NOMO-1 (cell line): ENCODE measurements around the gene PHF21A.

ENCODE experiments used
- DNase-seq, 2 experiments: peaks; one replicate each; lab custom pipeline; 2025; ENCODE audit not compliant: unreplicated experiment in 2 of 2; lab: John Stamatoyannopoulos, UW

The PHF21A gene

DNA sequence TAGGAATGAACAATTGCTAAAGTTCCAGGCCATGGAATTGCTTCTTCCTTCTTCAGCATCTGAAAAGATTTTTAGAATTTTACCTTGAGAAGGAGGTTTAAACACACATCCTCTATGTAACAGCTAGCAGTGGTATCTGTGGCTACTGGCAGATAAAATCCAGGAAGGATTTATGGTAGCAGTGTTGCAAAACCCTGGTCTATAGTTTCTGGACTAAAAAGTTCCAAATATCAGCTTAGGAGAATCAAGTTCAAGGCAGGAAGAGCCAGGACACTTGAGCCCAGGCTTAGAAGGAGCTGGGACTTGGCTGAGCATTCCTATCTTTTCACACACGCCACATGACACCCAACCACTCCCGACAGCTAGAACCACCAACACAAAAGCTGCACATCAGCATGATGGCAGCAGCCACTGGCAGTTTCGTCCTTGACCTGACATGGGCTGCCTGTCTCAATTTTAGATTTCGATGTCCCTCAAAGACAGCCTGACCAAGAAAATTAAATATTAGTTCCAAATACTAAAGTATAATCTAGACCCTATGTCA is 184.7 kb downstream of the PHF21A start:
- DNase-seq: peak in 1 of 2 experiments; percentile 22

- DNase-seq: peak in 1 of 2 experiments; percentile 21
Measured at GRCh38 chr11:45935349-45936064, 185.7 kb downstream of the PHF21A start.

DNA sequence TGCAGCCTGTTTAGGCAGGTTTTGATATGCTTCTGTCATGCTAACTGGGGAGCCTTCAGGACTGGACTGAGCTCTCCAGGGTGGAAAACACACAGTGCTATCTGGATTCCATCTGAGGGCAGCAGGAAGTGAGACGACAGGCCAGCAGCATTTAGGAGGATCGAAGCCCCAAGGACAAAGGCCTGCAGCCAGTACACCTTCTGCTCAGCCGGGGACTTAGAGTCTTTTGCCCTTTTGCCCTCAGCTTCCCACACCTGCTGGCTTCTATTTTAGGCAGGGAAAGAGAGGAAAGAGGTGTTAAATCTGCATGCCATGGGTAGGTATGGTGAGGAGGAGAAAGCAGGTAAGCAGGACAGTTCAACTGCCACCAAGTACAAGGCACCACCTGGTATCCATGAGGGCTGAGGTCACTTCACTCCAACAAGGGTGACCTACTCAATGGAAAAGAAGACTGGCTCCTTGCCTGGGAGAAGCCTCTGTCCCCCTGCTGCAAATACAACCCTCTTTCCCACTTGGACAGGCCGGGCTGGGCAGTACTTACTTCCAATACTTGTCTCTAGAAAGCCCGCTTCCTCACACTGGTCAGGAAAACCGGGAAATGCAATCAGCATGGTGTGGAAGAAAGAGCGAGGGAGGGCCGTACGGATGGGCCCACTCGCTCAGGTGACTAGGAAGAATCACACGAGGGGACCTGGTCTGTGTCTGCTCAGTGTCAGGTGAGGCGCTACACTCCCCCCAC is 186.5 kb downstream of the PHF21A start:
- DNase-seq: no peak

- no peak for DNase-seq
Measured at GRCh38 chr11:45933846-45934579, 187.2 kb downstream of the PHF21A start.

- peak; percentile 93 to 97 for DNase-seq
Measured at GRCh38 chr11:45933131-45933831, 188.0 kb downstream of the PHF21A start.

DNA sequence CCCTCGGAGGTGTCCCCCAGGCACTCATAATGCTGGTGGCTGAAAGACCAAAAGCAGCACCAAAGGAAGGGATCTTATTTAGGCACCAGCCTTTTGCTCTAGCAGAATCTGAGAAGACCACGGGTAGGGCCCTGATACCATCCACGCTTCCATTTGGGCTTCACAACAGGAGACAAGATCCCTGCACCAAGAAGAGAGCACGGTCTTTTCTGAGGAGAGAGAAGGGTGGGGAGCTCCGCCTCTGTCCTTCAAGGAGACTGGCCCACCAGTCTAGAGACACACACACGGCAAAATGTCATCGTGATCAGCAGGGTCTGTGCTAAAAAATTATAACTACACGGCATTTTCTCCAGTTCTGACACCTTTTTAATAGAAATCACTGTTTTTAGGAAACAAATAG is 189.0 kb downstream of the PHF21A start:
- no peak for DNase-seq

DNA sequence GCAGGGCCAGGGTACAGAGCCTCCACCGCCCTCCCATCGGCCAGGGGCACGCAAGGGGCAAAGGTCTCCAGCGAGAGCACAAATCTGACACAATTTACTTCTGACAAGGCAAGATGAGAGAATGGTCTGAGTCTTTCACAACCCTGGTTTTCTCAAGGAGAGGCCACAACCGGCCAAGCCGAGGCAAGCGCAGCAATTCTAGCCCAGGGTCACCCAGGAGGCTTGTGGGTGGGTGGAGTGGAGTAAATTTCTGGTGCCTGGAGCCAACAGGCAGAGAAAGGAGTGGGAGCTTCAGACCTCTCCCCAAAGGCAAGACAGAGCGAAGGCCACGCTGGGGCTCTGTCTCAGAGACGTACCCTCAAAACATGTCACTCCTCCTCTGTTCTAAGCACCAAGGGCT is 189.5 kb downstream of the PHF21A start:
- DNase-seq: peak; percentile 18 to 25

DNA sequence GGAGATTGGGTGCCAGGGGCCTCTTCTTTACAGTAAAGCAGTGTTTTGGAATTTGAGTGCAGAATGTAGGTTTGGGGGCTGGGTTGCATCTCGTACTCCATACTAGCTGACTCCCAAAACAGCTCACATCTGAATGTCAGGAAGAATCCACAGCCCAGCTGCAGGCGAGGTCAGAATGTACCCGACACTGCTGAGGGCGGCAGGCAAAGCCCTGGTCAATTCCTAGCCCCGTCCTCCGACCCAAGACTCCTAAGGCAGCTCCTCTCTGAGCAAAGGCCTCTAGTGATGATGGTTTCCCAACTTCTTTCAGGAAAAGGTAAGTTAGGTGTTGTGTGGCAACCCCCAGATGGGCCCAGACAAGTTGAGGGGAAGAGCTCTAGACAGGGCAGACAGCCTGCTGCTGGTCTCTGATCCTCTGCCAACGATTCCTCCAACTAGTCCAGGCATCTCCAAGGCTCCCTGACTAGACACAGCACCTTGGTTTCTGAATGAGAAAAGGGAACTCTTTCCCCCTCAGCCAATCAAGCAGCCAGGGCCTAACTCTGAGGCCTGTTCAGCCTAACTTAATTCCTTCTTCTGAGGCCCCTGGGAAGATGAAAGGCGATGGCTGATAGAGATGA is 190.2 kb downstream of the PHF21A start:
- DNase-seq: no peak

- DNase-seq: peak; percentile 74 to 89
Measured at GRCh38 chr11:45930031-45930794, 191.0 kb downstream of the PHF21A start.

DNA sequence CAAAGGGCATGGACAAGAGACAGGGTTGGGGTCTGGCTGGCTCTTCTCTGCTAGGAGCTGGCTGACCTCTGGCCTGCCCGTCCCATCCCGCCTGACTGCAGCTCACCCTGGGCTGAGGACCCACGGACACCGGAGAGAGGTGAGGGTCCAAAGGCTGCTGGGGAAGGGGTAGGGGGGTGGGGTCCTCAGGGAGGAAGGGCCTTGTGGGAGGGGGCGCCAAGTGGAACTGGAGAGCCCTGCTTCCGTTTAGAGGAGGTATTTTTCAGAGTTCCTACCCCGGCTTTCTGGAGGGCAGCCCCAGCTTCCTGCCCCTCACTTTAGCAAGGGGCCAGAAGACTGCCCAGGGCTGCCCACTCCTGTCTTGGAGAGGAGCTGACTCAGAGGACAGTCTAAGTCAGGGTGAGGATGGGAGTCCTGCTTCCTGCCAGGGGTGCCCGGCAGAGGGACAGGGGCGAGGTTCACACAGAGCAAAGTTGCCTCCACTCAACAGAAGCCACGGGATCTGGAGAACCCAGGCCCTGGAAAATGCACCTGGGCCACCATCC is 191.7 kb downstream of the PHF21A start:
- DNase-seq: no peak

DNA sequence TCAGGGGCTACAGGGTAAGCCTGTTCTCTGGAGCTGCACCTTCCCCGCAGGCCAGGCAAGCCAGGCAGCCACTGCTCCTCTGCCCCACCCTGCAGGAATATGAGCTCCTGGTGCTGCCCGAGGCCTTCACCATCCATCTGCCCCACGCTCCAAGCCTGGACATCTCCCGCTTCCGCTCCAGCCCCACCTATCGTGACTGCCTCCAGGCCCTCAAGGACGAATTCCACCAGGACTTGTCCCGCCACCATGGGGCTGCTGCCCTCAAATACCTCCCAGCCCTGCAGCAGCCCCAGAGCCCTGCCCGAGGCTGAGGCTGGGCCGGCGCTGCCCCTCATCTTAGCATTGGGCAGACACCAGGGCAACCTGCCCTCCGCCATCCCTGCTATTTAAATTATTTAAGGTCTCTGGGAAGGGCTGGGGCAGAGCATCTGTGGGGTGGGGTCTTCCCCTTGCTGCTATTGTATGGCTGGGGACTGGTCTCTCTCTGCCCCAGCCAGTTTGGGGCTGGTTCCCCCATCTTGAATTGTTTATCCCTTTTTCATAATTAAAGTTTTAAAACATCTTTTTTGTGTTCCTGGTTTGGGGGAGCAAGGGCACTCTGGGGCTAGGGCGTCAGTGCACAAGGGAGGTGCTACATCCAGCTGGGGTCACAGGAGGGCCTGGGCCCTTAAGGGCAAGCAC is 192.6 kb downstream of the PHF21A start:
- DNase-seq: no peak

DNA sequence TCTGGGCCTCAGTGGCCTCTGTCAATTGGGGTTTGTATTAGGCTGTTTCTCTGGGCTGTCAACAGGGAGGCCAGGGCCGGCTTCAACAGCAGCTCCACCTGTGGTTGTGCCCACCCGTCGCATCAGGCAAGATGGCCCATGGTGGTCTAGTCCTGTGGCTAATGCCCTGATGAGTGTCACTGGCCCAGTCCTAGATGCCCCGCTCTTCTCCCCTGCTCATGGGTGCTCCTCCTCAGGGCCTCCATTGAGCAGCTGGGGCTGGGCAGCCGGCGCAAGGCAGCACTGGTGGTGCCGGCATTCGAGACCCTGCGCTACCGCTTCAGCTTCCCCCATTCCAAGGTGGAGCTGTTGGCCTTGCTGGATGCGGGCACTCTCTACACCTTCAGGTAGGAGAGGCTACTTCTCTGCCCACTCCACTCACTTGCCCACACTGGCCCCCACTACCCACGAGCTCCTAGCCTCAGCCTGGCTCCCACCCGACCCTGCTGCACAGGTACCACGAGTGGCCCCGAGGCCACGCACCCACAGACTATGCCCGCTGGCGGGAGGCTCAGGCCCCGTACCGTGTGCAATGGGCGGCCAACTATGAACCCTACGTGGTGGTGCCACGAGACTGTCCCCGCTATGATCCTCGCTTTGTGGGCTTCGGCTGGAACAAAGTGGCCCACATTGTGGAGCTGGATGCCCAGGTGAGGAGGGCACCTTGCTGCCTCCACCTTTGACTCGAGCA is 193.4 kb downstream of the PHF21A start:
- no peak for DNase-seq

DNA sequence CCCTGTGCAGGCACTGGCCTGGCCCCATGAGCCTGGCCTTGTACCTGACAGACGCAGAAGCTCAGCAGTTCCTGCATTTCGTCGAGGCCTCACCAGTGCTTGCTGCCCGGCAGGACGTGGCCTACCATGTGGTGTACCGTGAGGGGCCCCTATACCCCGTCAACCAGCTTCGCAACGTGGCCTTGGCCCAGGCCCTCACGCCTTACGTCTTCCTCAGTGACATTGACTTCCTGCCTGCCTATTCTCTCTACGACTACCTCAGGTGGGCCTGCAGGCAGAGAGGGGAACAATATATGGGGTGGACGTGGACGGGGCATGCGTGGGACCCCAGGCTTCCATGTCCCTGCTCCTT is 193.9 kb downstream of the PHF21A start:
- no peak for DNase-seq

- DNase-seq: no peak
Measured at GRCh38 chr11:45926536-45927331, 194.5 kb downstream of the PHF21A start.

DNA sequence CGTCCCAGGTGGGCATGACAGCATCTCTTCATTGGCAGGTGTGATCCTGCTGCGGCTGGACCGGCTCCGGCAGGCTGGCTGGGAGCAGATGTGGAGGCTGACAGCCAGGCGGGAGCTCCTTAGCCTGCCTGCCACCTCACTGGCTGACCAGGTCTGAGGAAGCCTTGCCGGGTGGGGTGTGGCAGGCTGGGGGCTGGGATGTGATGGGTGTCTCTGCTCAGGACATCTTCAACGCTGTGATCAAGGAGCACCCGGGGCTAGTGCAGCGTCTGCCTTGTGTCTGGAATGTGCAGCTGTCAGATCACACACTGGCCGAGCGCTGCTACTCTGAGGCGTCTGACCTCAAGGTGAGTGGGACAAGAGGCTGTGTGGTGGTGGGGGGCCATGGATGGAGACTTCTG is 195.3 kb downstream of the PHF21A start:
- no peak for DNase-seq

- no peak for DNase-seq
Measured at GRCh38 chr11:45925550-45925949, 195.7 kb downstream of the PHF21A start.

DNA sequence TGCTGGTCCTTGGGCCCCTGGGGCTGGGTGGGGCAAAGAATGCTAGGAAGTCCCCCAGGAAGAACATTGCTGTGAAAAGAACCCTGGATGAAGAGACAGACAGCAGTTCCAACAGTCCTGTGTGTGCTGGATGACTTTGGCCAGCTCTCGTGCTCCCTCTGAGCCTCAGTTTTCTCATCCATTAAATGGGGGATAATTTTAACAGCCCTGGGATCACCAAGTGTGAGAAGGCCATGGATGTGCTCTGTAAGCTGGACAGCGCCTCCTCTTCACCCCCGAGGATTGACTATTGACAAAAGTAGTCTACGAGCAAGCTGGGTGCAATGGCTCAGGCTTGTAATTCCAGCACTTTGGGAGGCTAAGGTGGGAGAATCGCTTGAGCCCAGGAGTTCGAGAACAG is 196.3 kb downstream of the PHF21A start:
- no peak for DNase-seq
